GM19023 (cell line): ENCODE results near the gene LEFTY1.
A peak's percentile ranks its signal among the peaks of the same experiment; 100 is the strongest.
"Not testable (repeated sequence)": the region's sequence is repeated elsewhere in the genome, so short reads cannot be mapped to it uniquely, and the experiment has no call there.

Source experiments
- ATAC-seq: cut with Tn5 transposase; IDR thresholded peaks from one replicate; pipeline ENCODE4 v1.9.1; 2021; ENCODE audit warnings: mild to moderate bottlenecking, moderate library complexity; ENCODE audit not compliant: unreplicated experiment

LEFTY1 gene

GRCh38 chr1:225888898-225889601 lies at the start of gene LEFTY1:
LEFTY1 (minus strand) TSS chr1:225889146; CDS start chr1:225889066, 80 bp downstream.
- no peak for ATAC-seq

DNA sequence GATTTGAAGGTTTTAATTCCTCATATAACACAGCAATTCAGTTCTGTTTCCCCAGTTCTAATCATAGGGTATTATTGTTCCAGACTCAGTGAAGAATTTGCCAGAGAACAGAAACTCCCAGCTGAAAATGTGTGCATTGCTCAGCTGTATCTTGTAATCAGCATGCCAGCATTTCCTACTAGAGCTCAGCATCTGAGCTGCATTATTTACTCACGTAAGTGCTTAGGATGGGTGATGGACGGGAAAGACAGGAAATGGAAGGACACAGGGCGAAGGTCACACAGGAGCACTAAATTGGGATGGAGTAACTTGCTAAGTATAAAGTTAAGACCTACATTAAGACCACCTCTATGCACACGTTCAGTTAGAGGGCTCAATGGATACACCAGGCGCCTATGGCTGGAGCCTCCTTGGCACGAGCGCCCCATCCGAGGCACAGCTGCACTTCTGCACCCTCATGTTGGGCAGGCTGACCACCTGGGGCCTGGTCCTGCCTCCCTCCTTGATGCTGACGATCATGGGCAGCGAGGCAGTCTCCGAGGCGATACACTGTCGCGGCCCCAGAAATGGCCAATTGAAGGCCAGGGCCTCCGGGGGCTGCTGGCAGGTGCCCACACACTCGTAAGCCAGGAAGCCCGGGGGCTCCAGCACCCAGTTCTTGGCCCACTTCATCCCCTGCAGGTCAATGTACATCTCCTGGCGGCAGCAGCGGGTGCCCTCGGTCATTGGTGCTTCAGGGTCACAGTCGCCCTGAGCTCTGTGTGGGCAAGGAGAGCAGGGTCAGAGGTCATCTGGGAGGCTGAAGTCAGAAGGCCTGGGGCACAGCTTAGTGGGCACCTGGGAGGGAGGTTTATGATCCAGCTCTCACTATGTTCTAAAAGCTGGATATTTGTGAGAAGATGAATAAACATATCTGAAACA lies 48.4 kb upstream of the LEFTY1 start:
- ATAC-seq, result no peak

DNA sequence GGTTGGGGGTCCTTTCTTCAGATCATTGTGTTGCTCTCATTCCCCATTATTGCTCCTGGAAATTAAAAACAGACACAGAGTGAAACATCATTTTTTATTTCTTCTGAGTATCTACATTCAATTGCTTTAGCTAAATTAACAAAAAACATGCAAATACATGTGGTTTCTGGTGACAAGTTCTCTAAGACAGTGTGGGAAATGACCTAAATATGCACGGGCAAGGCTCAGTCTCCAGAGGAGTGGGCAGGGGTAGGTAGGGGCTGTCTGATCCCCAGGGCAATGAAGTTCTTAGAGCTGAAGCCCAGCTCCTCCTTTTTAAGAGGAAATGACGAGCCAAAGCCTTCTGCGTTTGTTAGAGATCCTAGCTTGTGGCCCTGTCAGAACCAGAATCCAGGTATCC lies 47.6 kb upstream of the LEFTY1 start:
- no peak for ATAC-seq

GRCh38 chr1:225936086-225936485 lies 47.1 kb upstream of the LEFTY1 start:
- not testable (repeated sequence) for ATAC-seq

DNA sequence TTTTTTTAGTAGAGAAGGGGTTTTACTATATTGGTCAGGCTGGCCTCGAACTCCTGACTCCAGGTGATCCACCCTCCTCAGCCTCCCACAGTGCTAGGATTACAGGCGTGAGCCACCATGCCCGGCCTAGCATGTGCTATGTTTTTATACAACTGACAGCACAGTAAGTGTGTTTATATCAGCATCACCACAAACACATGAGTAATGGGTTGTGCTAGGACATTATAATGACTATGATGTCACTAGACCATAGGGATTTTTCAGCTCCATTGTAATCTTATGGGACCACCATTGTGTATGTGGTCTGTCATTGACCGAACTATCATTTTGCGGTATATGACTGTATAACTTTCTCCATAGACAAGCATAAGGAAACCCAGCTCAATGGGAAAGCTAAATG lies 45.8 kb upstream of the LEFTY1 start:
- no peak for ATAC-seq

DNA sequence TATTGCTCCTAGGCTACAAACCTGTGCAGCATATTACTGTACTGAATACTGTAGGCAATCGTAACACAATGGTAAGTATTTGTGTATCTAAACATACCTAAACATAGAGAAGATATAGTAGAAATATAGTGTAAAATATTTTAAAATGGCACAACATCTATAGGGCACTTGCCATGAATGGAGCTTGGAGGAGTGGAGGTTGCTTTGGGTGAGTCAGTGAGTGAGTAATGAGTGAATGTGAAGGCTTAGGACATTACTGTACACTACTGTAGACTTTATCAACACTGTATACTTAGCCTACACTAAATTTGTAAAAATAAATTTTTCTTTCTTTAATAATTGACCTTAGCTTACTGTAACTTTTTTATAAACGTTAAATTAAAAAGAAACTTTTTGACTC lies 44.1 kb upstream of the LEFTY1 start:
- ATAC-seq, result no peak

- ATAC-seq, result no peak
These were observed 42.6 kb upstream of the LEFTY1 start for GRCh38 chr1:225931270-225932136.

DNA sequence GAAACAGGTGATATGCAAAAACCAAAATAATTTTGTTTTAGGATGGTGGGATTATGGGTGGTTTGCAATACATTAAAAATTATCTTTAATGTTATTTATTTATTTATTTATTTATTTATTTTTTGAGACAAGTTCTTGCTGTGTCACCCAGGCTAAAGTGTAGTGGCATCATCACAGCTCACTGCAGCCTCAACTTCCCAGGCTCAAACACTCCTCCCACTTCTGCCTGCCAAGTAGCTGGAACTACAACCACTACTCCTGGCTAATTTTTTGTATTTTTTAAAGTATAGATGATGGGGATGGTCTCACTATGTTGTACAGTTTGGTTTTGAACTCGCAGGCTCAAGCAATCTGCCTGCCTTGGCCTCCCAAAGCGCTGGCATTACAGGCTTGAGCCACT lies 41.6 kb upstream of the LEFTY1 start:
- ATAC-seq, result no peak

DNA sequence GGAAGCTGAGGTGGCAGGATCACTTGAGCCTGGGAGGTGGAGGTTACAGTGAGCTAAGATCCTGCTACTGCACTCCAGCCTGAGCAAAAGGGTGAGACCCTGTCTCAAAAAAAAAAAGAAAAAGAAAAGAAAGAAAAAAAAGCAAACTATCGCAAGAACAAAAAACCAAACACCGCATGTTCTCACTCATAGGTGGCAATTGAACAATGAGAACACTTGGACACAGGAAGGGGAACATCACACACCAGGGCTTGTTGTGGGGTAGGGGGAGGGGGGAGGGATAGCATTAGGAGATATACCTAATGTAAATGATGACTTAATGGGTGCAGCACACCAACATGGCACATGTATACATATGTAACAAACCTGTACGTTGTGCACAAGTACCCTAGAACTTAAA lies 40.5 kb upstream of the LEFTY1 start:
- ATAC-seq, result not testable (repeated sequence)

DNA sequence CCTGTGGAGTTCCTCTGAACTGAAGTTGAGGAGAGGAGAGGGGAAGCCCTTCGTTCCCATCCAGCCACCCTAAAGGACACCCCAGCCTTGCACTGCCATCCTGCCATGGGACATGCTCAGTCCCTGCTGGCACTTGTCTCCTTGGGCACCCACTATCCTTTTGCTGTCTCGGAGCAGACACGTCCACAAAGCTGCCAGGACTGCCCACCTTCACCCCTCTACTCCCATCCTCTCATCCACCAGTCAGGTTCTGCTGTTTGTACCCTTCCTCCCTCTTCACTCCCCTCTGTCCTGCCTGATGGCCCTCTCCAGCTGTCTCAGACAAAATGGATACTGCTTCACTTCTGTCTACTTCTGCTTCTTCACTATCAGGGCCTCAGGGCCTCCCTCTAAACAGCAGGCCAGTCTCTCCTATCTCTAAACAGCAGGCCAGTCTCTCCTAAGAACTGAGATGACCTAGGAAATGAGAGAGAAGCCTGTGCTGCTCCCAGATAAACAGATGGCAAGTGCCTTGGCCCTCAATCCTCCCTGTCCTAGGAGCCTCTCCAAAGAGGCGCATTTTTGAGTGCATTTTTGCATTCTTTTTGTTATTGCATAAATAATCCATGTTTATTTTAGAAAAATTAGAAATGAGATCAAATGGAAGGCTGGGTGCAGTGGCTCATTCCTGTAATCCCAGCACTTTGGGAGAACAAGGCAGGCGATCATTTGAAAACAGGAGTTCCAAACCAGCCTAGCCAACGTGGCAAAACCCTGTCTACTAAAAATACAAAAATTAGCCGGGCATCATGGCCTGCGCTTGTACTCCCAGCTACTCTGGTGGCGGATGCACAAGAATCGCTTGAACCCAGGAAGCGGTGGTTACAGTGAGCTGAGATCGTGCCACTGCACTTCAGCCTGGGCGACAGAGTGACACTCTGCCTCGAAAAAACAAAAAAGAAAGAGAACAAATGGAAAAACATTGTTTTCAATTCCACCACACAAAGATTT lies 39.5 kb upstream of the LEFTY1 start:
- ATAC-seq, result no peak

- no peak for ATAC-seq
These were observed 37.7 kb upstream of the LEFTY1 start for GRCh38 chr1:225926551-225927113.

DNA sequence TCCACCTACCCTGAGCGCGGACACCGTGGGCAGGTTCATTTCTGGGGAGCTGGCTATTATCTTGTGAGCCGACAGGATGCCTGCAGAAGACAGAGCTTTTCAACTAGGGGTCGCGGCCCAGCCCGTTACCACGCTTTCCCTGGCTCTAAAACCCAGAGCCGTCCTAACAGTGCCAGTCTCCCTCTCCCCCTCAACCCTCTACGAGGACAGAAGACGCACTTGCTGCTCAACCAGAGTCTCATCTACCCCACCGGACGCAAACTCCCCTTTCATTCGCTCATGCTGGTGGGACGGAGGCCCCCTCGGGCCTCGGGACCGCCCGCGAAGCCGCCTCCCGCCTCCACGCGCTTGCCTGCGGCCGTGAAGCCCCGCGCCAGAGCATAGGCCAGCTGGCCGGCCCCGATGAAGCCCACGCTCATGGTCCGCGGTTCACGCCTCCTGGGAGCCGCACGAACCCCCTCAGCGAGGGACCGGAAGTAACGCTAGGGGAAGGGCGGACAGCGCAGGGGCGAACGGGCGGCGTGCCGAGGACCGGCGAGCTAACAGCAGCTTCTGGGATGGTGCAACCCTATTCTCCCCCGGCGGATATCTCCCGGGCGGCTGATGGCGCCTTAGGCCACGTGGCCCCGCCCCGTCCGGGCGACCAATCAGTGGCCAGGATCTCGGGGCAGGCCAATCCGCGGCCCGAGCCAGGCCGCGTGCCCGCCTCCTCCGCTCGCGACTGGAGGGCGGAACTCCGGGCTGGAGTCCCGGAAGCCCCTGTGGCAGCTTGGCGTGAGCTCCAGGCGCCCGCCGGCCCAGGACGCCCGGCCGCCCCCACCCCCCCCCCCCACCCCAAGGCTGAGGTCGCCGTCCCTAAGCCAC lies 35.0 kb upstream of the LEFTY1 start, which contains the start of gene PYCR2:
Gene PYCR2, minus strand, starts transcription at position 559 of the 864 bp plus-strand sequence. Its CDS starts 140 bp downstream, at position 419.
- ATAC-seq, result peak; percentile 98

- no peak for ATAC-seq
These were observed 34.4 kb upstream of the LEFTY1 start for GRCh38 chr1:225923381-225923691.

- no peak for ATAC-seq
These were observed 33.1 kb upstream of the LEFTY1 start for GRCh38 chr1:225921734-225922709.

DNA sequence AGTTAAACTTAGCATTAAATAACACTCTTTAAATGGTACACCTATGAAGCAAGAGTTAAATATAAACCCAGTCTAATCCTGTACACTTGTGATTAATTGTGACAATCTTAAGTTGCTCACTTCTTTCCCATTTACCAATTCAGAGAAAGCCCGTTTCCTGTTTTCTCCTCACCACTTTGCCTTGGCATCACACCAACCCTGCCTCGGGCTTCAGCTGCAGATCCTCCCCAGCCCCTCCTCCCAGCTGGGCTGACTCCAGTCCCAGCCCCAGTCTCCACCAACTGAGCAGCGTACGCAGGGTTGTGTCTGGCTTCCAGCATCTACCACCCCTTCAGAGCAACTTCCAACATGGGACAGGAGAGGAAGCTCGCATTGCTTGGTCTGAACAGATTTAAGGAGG lies 31.0 kb upstream of the LEFTY1 start:
- ATAC-seq, result no peak

DNA sequence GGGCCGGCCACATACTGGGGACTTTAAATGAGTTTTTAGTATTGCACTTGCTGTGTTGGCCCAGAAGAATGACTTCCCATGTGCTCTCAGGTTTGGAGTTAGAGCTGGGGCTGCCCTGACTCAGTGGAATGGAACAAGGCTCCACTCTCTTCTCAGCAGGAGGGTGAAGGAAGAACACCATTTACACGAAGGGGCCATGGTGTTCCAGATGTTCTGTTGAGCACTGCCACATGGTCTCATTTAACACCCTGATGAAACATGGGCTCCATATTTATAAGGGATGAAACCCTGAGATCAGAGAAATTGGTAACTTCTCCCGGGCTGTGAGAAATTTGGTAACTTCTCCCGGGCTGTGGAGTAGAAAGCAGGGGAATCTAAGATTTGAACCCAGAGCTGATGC lies 29.3 kb upstream of the LEFTY1 start:
- ATAC-seq, result no peak

DNA sequence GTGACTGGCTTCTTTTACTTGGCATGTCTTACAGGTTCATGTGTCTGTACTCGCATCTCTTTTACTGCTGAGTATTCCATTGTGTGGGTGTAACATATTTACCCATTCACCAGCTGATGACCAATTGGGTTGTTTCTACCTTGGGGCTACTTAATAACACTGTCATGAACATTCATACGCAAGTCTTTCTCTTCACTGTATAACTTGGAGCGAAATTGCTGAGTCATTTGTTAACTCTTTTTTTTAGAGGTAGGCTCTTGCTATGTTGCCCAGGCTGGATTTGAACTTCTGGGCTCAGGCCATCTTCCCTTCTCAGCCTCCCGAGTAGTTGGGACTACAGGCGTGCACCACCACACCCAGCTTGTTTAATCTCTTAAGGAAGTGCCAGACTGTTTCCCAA lies 28.6 kb upstream of the LEFTY1 start:
- no peak for ATAC-seq

GRCh38 chr1:225917101-225917500 lies 28.2 kb upstream of the LEFTY1 start:
- no peak for ATAC-seq
